GM06990 (cell line): ENCODE data around the gene CLMN.

Experiments used
- DNase-seq: peaks from one replicate; pipeline ENCODE4 v3.0.0-alpha.2; 2011; ENCODE audit not compliant: insufficient read length; ENCODE audit errors: extremely low read depth
- H3K27me3 ChIP-seq: replicated peaks from 2 replicates; pipeline ENCODE4 v1.6.0; 2011; ENCODE audit warnings: low read length; ENCODE audit not compliant: control insufficient read depth, insufficient read depth
- H3K36me3 ChIP-seq: 2 replicates; pipeline ENCODE4 v1.5.1; 2011; ENCODE audit warnings: low read length; ENCODE audit not compliant: control insufficient read depth, insufficient read depth
- H3K4me3 ChIP-seq: replicated peaks from 2 replicates; pipeline ENCODE4 v1.5.1; 2011; ENCODE audit warnings: low read depth, mild to moderate bottlenecking, control low read depth, low read length
- TF ChIP-seq, protein P1 (sequence below): IDR thresholded peaks from 2 replicates; pipeline ENCODE4 v1.5.1; 2011; ENCODE audit warnings: low read length, control low read depth, mild to moderate bottlenecking, inconsistent platforms; ENCODE audit not compliant: insufficient read depth, poor library complexity, severe bottlenecking

CLMN gene

DNA sequence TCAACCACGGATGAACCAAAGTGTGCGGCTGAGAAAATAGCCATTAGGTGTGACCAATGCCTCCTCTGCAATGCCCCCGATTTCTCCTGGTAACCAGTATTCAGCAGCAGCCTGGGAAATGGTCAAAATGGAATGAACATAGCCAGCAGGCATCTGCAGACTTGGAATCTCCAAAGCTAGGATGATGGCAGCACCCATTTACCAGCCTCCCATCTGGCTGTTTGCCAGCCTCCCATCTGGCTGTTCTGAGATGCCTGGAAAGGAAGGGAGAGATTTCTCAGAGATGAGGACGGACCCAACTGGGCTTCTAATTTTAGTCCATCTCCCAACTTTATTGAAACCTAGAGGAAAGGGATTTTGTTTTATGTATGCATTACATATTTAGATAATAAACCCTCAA is 16.2 kb downstream of the CLMN start:
- Histone ChIP-seq H3K27me3 (no peaks in the 10 kb centered on the region), H3K4me3 (no peak overlapping the region)
- no peak for DNase-seq

GRCh38 chr14:95302667-95303506 is 16.8 kb downstream of the CLMN start:
- H3K27me3 ChIP-seq: no peaks in the 10 kb centered on the region
- H3K36me3 ChIP-seq: no peaks in the 10 kb centered on the region
- TF ChIP-seq, protein P1, sequence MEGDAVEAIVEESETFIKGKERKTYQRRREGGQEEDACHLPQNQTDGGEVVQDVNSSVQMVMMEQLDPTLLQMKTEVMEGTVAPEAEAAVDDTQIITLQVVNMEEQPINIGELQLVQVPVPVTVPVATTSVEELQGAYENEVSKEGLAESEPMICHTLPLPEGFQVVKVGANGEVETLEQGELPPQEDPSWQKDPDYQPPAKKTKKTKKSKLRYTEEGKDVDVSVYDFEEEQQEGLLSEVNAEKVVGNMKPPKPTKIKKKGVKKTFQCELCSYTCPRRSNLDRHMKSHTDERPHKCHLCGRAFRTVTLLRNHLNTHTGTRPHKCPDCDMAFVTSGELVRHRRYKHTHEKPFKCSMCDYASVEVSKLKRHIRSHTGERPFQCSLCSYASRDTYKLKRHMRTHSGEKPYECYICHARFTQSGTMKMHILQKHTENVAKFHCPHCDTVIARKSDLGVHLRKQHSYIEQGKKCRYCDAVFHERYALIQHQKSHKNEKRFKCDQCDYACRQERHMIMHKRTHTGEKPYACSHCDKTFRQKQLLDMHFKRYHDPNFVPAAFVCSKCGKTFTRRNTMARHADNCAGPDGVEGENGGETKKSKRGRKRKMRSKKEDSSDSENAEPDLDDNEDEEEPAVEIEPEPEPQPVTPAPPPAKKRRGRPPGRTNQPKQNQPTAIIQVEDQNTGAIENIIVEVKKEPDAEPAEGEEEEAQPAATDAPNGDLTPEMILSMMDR: no peak
- no peak overlapping the region for H3K4me3 ChIP-seq
- DNase-seq: no peak

More for the DNA sequence above, 16.2 kb downstream of the CLMN start:
- no peaks in the 10 kb centered on the region for H3K36me3 ChIP-seq
- TF ChIP-seq, protein P1: no peak

DNA sequence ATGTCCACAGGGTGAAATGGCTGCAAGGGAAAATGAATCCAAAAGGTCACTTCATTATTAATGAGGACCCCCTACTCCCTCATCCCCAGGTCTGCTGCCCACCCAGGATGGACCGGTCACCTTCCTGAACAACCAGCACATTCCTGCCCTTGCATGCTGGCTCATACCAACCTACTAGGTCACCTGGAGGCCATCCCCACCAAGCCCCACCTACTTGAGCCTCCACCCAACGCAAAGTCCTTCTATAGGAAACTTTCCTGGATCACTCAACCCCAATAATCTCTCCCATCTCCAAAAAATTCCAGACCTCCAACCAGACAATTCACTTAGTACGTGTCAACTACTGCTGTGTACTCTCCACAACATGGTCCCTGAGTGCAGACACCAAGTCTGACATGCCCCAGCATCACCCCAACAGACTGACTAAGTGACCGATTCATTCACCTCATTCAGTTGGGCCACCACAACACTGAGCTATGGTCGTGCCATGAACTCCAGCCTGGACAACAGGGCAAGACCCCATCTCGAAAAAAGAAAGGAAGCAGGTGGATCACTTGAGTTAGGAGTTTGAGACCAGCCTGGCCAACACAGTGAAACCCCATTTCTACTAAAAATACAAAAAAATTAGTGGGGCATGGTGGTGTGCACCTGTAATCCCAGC is 18.1 kb downstream of the CLMN start:
- DNase-seq: no peak
- TF ChIP-seq, protein P1: no peak
- Histone ChIP-seq H3K4me3 (no peak overlapping the region), H3K27me3 (no peaks in the 10 kb centered on the region), H3K36me3 (no peaks in the 10 kb centered on the region)

DNA sequence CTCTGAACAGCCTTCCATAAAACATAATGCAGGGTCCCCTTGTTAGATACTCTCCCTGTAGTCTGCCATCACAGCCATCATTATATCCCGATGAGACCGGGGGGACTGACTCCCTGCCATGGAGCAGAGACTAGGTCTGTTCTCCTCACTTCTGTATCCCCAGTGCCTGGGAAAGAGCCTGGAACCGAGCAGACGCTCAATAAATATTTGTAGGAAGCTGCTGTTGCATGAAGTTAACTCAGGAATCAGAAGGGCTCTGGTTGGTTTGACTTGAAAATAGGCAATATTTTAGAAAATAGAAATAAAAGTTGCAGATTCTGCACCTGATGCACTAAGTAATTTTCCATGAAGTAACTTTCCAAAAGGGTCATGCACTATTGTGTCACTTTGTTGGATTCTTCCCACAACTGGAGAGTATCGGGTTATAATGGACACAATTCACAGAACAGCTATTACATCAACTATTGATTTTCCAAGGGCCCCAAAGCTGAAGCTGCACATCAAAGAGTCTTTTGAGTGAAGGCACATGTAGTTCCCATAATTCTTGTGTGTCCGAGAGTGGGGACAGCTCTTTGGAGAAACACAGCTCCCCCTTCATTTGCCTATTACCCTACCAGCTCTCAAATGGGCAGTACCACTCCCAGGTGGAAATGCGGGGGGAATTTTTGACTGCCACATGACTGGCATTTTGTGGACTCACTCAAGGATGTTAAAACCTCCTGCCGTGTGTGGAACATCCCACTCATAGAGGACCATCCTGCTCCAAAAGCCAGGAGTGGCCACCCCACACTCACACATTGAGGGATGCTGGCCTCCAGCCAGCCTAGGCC is 18.8 kb downstream of the CLMN start:
- no peak for DNase-seq
- Histone ChIP-seq H3K4me3 (no peak overlapping the region), H3K36me3 (no peaks in the 10 kb centered on the region), H3K27me3 (no peaks in the 10 kb centered on the region)
- TF ChIP-seq, protein P1: no peak

DNA sequence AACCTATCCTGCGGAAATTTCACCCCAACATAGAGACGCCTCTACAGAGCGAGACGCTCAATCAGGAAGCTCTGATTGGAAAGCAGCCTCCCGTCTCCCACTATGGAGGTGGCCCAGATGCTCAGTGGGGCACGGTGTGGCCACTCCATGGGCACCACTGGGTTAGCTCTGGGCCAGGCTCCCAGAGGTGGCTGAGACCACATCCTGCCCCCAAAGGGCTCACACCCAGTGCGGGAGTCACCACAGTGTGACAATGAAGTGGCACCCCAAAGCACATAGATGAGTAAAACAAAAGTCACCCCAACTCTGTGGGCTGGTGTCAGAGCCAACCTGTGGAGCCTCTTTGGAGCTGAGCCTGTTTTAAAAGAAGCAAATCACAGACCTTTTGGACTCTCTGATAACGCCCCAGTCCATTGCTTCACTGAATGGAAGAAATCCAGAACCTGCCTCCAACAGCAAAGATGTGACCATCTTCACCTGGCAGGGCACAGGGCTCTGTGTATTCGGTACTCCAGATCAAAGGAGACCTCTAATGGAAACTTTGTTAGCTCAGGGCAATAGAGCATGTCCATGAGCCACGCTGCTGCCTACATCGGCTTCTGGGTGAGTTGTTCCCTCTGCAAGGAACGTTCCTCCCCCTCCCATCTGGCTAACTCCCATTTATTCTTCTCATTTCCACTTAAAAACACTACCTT is 19.6 kb downstream of the CLMN start:
- H3K27me3 ChIP-seq: no peaks in the 10 kb centered on the region
- H3K36me3 ChIP-seq: no peaks in the 10 kb centered on the region
- no peak for DNase-seq
- H3K4me3 ChIP-seq: no peak overlapping the region
- TF ChIP-seq, protein P1: no peak
